MM.1S (cell line): ENCODE results near the gene DCAF4L1.

Source experiments
- DNase-seq: peaks from one replicate; pipeline ENCODE4 v3.0.0-alpha.2; 2015
- H2AFZ ChIP-seq: fragments of 300-600 bp; sonication (generic); 2 replicates; pipeline ENCODE4 v1.6.0; 2016; ENCODE audit warnings: antibody characterized with exemption, low read length
- H3F3A ChIP-seq: fragments of 300-600 bp; sonication (generic); 2 replicates; pipeline ENCODE4 v1.6.1; 2016; ENCODE audit warnings: mild to moderate bottlenecking, antibody characterized with exemption, low read length, moderate library complexity, mixed read lengths; ENCODE audit not compliant: insufficient read depth
- H3K27ac ChIP-seq: fragments of 300-600 bp; sonication (generic); 2 replicates; pipeline ENCODE4 v1.5.1; 2016; ENCODE audit warnings: mild to moderate bottlenecking, low read length
- H3K27me3 ChIP-seq: fragments of 300-600 bp; sonication (generic); replicated peaks from 2 replicates; pipeline ENCODE4 v1.6.0; 2016; ENCODE audit warnings: low read length; ENCODE audit not compliant: insufficient read depth
- H3K36me3 ChIP-seq: fragments of 300-600 bp; sonication (generic); replicated peaks from 2 replicates; pipeline ENCODE4 v1.6.1; 2016; ENCODE audit warnings: mild to moderate bottlenecking, low read length, mixed read lengths; ENCODE audit not compliant: insufficient read depth
- H3K4me1 ChIP-seq: fragments of 300-600 bp; sonication (generic); 2 replicates; pipeline ENCODE4 v1.6.1; 2016; ENCODE audit warnings: low read length, mixed read lengths
- H3K4me2 ChIP-seq: fragments of 300-600 bp; sonication (generic); 2 replicates; pipeline ENCODE4 v1.6.0; 2016; ENCODE audit warnings: low read depth, low read length
- H3K4me3 ChIP-seq: fragments of 300-600 bp; sonication (generic); 2 replicates; pipeline ENCODE4 v1.5.1; 2016; ENCODE audit warnings: low read length, mixed read lengths
- H3K79me2 ChIP-seq: fragments of 300-600 bp; sonication (generic); 2 replicates; pipeline ENCODE4 v1.6.1; 2016; ENCODE audit warnings: mixed run types, low read length, mixed read lengths
- H3K9ac ChIP-seq: fragments of 300-600 bp; sonication (generic); 2 replicates; pipeline ENCODE4 v1.6.1; 2016; ENCODE audit warnings: low read length, mixed read lengths
- H3K9me2 ChIP-seq: fragments of 300-600 bp; sonication (generic); replicated peaks from 2 replicates; pipeline ENCODE4 v1.6.1; 2016; ENCODE audit warnings: mild to moderate bottlenecking, low read length, mixed read lengths; ENCODE audit not compliant: insufficient read depth
- H3K9me3 ChIP-seq: fragments of 300-600 bp; sonication (generic); replicated peaks from 2 replicates; pipeline ENCODE4 v1.6.1; 2016; ENCODE audit warnings: mild to moderate bottlenecking, low read length, mixed read lengths; ENCODE audit not compliant: insufficient read depth
- H4K20me1 ChIP-seq: fragments of 300-600 bp; sonication (generic); 2 replicates; pipeline ENCODE4 v1.6.1; 2016; ENCODE audit warnings: mild to moderate bottlenecking, low read length, moderate library complexity, mixed read lengths; ENCODE audit not compliant: insufficient read depth
- CTCF ChIP-seq: fragments of 300-600 bp; sonication (generic); IDR thresholded peaks from 2 replicates; pipeline ENCODE4 v1.5.1; 2016; ENCODE audit warnings: antibody characterized with exemption, low read length, mixed read lengths
- EZH2 ChIP-seq: fragments of 300-600 bp; sonication (generic); optimal IDR thresholded peaks from 2 replicates; pipeline ENCODE3; 2017; ENCODE audit warnings: low read depth, mild to moderate bottlenecking, antibody characterized with exemption, low read length, mixed read lengths
- EZH2phosphoT487 ChIP-seq: fragments of 300-600 bp; sonication (generic); IDR thresholded peaks from 2 replicates; pipeline ENCODE4 v1.6.1; 2018; ENCODE audit warnings: antibody characterized with exemption, low read length

The DCAF4L1 gene

GRCh38 chr4:41999321-41999720, 17.8 kb downstream of the DCAF4L1 start:
- no peaks in the 10 kb centered on the region for H3K9me2 ChIP-seq
- no peak overlapping the region for H2AFZ ChIP-seq
- H3K4me1 ChIP-seq: no peaks in the 10 kb centered on the region
- peaks cover 5% of the 10 kb centered on the region; the same call in 1 of the 2 replicates for H3K79me2 ChIP-seq
- no peaks in the 10 kb centered on the region for H3K9me3 ChIP-seq
- no peaks in the 10 kb centered on the region; the same call in 1 of the 2 replicates for H4K20me1 ChIP-seq
- no peak for TF ChIP-seq CTCF
- no peak for TF ChIP-seq EZH2phosphoT487
- TF ChIP-seq EZH2: no peak
- no peak overlapping the region for H3K27ac ChIP-seq
- no peak overlapping the region for H3K4me2 ChIP-seq
- no peaks in the 10 kb centered on the region for H3K27me3 ChIP-seq
- no peak overlapping the region for H3K9ac ChIP-seq
- 0 out of 2 replicates have a peak, but pooled peaks cover 1% of the 10 kb centered on the region for H3K36me3 ChIP-seq
- H3F3A ChIP-seq: no peaks in the 10 kb centered on the region
- no peak overlapping the region for H3K4me3 ChIP-seq
- DNase-seq: no peak

- Histone ChIP-seq H3K27ac (no peak overlapping the region), H3K27me3 (no peaks in the 10 kb centered on the region), H3K4me3 (no peak overlapping the region), H3K9ac (no peak overlapping the region), H3K9me3 (no peaks in the 10 kb centered on the region), H3K9me2 (no peaks in the 10 kb centered on the region), H3F3A (no peaks in the 10 kb centered on the region), H4K20me1 (no peaks in the 10 kb centered on the region), H3K4me1 (no peaks in the 10 kb centered on the region), H3K79me2 (peaks cover 16% of the 10 kb centered on the region), H3K4me2 (no peak overlapping the region), H2AFZ (no peak overlapping the region), H3K36me3 (0 out of 2 replicates have a peak, but pooled peaks cover 2% of the 10 kb centered on the region)
- TF ChIP-seq EZH2phosphoT487 (no peak), EZH2 (no peak), CTCF (no peak)
- no peak for DNase-seq
Observed at GRCh38 chr4:42008011-42008786, 26.6 kb downstream of the DCAF4L1 start.

- Histone ChIP-seq H3K4me1 (no peaks in the 10 kb centered on the region), H3K79me2 (0 out of 2 replicates have a peak, but pooled peaks cover 4% of the 10 kb centered on the region), H3K4me2 (no peak overlapping the region), H3K9me3 (no peaks in the 10 kb centered on the region), H3K27me3 (no peaks in the 10 kb centered on the region), H3K27ac (no peak overlapping the region), H3K9me2 (no peaks in the 10 kb centered on the region), H3K36me3 (no peaks in the 10 kb centered on the region), H3K4me3 (no peak overlapping the region), H2AFZ (no peak overlapping the region), H3F3A (no peaks in the 10 kb centered on the region), H4K20me1 (no peaks in the 10 kb centered on the region), H3K9ac (no peak overlapping the region)
- TF ChIP-seq EZH2 (no peak), EZH2phosphoT487 (no peak), CTCF (no peak)
- DNase-seq: no peak
Observed at GRCh38 chr4:42015438-42015837, 33.9 kb downstream of the DCAF4L1 start.
